HG02798 (cell line): ENCODE measurements around the gene TUBGCP2.
"Not testable (repeated sequence)": the region's sequence is repeated elsewhere in the genome, so short reads cannot be mapped to it uniquely, and the experiment has no call there.

ENCODE experiments used
- ATAC-seq: cut with Tn5 transposase; IDR thresholded peaks from one replicate; pipeline ENCODE4 v1.9.1; 2021; ENCODE audit warnings: mild to moderate bottlenecking; ENCODE audit not compliant: unreplicated experiment, poor library complexity

Gene TUBGCP2

DNA sequence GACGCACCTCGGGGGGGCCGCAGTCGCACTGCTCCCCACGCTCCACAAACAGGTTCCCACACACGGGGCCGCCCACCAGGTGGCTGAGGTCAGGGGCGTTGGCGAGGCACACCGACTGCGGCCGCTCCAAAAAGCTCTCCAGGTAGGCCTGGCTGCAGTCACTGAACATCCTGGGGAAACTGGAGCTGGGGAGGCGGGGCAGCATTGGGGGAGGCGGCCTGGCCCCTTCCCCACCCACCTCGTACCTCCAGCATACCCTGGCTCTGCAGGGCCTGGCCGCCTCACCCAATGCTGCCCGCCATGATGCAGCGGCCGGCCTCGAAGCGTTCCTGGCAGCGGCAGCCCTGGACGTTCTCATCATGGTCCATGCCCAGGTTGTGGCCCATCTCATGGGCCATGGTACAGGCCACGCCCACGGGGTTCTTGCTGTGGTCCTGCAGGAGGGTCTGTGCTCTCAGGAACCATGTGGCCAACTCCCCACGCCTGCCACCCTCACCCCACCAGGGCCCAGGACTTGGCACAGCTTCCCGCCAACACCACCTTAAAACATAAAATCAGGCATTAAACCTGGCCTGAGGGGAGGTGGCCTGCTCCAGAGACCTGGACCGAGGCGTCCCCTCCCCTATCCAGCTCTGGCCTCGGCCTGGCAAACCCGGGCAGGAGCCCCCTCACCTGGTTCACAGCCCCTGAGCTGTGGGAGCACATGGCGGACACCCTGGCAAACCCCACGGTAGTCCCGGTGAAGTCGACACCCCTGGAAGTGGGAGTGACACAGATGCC is 37.0 kb downstream of the TUBGCP2 start:
- ATAC-seq, result no peak

DNA sequence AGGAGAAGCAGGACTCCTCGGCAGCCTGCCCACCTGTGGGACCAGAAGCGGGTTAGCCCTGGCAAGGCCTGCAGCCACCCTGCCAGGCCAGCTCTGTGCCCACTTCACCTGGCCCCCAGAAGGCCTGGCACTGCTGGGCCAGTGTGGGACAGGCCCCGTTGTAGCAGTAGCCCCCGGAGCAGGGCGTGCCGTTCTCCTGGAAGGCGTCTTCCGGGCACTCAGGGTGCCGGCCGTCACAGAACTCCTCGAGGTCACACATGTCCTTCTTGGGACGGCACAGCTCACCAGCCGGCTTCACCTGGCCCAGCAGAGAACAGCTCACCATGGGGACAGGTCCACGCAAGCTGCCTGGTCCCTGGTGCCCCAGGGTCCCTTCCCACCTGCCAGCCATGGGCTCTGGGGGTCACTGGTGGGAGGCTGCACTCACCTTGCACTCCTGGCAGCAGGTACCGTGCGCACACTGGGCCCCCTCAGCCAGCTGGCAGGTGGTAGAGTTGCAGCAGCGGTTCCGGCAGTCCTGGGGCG is 37.8 kb downstream of the TUBGCP2 start:
- ATAC-seq, result no peak

DNA sequence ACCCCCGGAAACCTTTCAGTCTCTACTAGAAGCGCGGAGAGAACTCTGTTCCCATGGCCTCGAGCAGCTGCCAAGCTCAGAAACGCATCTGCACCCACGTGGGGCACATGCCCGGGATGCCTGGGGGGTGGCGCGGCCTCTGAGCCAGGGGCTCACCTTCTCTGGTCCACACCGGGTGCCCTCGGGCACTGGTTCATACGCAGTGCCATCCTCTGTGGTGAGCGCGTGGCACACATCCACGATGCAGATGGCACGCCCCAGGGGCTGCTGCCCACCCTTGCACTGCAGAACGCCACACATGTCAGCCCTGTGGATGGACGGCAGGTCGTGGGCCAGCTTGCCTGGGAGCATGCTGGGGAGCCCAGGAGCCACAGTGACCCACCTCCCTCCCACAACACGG is 38.5 kb downstream of the TUBGCP2 start:
- ATAC-seq, result no peak

DNA sequence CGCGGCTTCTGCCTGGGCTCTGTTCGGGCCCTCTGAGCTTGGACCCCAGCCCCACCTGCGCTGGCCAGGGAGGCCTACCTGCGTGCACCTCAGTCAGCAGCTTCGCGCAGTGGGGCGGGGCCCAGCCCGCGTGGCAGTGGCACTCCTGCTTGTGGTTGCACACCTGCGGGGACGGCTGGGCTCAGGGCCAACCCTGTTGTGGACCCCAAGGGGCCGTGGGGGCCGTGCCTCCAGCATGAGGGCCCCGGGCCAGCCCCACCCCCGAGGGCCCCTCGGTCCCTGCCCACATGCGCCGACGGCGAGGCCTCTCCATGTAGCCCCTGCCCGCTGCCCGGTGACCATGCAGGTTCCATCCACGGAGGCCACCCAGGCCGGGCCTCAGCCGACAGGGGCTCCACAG is 39.3 kb downstream of the TUBGCP2 start:
- ATAC-seq, result no peak

DNA sequence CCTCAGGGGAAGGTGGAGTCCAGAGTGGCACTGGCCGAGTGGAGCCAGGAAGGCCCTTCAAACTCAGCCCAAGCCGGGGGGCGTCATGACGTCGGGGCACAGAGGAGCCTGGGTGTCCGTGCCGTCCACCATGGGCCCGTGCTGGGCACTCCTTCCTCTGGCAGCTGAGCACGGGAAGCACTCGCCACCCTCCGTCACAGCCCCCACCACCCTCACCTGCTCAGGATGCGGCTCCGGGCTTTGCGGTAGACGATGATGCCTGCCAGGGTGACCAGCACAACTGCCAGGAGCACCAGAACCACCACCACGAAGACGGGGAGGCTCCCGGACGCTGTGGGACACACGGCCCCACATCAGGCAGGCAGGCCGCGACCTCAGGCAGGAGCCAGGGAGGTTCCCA is 40.1 kb downstream of the TUBGCP2 start:
- no peak for ATAC-seq

DNA sequence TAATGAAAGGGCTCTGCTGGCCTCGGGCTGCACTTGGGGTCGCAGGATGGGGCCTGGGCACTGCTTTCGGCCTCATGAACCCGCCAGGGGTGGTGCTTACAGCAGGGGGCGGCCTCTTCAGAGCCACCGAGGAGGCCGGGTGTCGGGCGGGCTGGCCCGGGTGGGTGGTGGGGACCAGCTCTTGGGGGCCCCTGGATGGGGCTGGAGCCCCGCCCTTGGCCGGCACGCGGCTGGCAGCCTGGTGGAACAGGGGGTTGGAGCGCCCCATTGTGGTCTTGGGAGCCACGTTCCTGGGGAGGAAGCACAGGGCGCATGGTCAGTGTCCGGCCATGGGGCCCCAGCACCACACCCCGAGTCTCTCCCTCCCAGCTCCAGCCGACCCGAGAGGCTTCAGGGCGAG is 40.8 kb downstream of the TUBGCP2 start:
- no peak for ATAC-seq

DNA sequence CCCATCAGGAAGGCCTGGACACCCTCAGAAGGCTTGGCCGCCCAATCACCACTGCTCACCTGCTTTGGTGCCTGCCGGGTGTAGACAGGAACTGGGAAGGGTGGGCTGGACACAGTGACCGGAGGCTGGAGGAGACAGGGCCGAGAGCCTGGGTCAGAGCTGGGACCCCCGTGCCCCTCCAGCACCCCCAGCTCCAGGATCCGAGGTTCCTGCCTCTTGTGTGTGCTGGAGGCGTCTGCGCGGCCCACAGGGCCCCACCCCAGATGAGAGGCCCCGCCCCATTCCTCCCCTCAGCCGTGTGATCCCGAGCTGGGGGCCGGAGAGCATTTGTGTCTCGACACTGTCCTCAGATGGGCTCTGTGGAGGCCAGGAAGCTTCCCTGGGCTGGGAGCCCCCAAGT is 41.4 kb downstream of the TUBGCP2 start:
- no peak for ATAC-seq

DNA sequence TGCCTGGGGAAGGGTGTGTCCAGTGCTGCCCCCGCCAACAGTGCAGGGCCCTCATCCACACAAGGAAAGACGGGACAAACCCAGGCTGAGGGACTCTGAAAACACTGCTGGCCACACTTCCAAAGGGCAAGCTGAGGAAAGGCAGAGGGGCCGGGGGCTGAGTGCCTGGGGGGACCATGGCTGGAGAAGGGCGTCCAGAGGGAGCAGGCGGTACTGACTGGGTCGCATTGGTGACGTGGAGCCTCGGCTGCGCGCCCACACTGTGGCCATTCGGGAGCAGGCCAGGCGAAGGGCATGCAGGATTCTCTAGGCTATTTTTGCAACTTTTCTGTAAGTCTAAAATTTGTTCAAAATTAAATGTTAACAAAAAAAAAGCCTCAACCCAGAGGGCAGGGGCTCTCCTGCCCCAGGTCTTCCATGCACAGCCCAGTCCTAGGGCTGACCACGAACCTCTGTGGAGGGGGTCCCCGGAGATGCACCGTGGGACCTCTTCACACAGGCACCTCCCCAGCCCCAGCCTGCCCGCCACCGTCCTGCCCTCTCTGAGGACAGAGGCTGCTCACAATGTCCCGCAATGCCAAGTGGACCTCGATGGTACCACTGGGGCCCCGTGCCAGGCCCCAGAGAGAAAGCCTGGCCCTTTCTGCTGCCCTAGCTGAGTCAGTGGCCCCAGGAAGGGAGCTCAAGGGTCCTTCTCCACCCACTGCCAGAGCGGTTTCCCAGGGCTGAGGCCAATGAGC is 42.4 kb downstream of the TUBGCP2 start:
- ATAC-seq, result no peak

DNA sequence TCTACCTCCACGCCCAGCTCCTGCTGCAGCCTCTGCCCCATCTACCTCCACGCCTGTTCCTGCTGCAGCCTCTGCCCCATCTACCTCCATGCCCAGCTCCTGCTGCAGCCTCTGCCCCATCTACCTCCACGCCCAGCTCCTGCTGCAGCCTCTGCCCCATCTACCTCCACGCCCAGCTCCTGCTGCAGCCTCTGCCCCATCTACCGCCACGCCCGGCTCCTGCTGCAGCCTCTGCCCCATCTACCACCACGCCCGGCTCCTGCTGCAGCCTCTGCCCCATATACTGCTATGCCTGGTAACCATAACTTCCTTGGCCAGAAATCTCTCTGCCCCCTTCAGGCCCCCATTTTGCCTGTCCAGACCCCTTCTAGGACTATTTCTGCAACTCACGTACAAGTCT is 43.6 kb downstream of the TUBGCP2 start:
- ATAC-seq, result not testable (repeated sequence)

DNA sequence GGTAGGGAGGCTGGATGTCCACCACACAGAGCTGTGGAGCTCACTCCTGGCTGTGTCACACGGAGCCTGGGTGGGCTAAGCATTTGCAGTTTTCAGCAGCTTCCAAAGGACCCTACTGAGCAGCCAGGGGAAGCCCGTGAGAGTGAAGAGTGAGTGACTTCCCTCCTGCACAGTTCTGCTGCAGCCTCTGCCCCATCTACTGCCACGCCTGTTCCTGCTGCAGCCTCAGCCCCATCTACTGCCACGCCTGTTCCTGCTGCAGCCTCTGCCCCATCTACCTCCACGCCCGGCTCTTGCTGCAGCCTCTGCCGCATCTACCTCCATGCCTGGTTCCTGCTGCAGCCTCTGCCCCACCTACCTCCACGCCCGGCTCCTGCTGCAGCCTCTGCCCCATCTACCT is 44.2 kb downstream of the TUBGCP2 start:
- no peak for ATAC-seq

DNA sequence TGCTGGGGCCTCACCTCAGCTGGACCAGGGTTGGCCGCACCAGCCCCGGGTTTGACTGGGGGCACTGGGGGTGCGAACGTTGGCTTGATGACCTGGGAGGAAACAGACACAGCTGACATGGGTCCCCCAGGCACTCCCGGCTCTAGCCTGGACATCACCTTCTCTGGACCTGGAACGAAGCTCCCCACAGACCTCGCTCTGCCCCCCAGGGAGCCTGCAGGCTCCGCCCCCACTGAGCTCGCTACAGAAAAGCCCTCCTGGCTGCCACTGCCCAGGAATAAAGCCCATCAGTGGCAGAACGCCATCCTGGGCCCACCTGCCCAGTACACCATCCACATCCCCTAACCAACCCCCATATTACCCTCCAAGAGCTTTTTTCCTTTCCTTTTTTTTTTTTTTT is 45.0 kb downstream of the TUBGCP2 start:
- ATAC-seq, result no peak

DNA sequence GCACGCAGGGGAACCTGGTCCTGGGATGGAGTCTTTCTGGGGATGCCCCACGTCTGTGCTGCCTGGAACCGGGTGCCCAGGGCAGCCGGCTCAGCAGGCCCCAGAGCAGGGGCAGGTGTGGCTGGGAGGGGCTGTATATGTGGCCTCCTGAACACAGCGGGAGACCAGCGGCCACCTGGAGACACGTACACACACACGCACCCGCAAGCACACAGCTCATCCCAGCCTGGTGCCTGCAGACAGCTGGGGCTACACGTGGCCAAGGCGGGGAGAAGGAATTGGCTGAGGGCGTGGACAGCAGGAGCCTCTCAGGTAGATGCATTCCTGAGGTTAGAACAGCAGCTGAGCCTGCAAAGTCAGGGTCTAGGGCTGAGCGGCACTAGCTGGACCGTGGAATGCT is 46.0 kb downstream of the TUBGCP2 start:
- ATAC-seq, result no peak

DNA sequence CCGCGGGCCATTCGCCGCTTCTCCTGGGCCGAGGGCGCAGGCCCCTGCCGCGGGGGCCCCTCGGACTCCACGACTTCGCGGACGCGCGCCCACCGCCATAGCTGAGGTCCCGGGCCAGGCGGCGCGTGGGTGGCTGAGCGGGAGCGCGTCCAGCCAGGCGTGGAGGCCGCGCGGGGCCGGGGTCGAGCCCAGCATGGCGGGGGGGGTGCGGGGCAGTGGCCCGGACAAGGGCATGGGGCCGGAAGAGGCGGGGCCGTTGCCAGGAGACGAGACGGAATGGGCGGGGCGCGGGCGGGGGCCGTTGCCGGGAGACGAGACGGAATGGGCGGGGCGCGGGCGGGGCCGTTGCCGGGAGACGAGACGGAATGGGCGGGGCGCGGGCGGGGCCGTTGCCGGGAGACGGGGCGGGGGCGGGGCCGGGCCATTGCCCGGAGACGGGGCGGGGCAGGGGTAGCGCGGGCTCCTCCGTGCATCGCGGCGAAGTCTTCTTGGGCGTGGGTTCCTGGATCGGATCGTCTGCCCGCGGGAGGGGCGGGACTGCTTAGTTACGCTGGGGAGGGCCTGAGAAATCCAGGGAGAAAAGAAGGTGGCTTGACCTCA is 46.8 kb downstream of the TUBGCP2 start:
- ATAC-seq, result peak; percentile 79

DNA sequence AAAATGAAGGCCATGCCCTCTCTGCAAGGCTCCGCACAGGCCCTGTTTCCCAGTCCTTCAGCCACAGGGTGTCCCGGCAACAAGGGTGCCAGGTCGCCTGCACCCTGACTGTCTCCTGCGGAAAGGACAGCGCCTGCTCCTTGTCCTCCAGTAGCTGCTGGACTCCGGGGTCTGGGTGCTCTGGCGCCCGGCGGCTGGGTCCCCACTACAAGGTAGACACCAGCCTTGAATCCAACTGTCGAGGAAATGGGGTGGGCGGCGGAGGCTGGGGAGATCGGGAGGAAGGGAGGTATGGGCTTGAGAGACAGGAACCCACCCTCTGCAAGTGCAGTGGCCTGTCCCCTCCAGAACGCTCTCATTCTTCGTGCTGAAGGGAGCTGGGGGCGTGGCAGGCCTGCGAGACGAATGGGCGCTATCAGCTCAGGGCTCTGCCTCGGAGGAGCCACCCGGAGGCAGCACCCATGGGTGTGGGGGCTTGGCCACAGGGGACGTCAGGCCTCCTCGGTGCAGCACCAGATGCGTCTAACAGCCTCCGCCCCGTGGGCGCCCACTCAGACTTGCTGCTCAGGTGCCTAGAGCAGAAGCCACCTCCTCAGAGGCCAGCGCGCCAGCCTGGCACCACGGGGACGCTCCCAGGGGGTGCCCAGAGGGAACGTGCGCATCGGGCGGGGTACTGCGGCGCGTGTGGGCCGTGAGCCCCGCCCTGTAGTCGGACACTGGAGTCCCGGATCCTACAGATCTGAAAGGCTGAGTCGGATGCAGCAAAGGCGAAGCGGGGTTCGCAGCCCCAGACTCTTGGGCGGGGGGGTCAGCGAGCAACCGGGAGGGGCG is 47.6 kb downstream of the TUBGCP2 start:
- ATAC-seq, result peak; percentile 65

DNA sequence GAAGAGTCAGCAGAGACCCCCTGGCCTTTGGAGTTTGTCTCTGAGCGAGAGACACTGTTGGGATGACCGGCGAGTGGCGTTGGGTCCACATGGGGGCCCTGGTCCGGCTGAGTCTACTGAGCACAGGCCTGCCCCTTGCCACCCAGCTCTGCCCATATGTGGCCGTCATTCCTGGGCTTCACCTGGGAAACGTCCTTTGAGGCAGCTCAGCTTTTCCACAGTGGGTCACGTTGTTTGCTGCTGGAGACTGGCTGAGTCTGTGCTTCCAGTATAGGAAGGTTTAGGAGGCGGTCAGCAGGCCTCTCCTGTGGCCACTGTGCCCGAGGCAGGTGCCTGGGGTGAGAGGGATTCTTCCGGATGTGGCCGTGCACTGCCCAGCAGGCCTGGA is 49.1 kb downstream of the TUBGCP2 start:
- no peak for ATAC-seq

DNA sequence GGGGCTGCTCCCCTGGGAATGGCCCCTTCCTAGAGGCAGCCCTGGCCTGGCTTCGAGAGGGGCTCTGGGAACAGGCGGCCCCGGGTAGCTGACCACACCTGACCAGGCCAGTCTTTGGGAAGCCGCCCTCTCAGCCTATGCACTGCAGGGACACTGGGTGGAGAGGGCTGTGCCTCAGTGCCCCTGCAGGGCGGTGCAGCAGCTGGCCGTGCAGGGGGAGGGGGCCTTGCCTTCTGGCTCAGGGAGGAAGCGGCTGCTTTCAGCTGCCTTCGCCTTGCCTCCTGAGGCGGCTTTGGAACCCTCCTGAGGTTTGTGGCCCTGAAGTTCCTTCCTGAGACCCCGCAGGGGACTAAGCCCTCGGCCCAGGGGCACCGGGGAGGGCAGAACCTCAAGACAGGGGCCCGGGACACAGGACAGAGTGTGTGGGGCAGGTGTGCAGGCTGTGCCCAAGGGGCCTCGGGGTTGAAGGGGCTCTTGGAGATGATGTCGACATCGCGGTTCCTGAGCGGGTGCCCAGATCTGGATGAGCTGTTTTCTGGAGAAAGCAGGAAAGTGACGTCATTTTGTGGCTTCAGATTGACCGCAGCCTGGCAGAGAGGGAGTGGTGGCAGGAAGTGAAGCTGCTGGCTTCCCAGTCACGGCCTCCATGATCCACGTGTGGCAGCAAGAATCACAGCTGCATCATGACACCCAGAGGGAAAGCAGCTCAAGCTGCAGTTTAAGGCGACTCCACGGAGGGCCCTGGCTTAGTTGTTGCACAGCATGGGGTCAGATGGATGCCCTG is 49.7 kb downstream of the TUBGCP2 start:
- no peak for ATAC-seq

DNA sequence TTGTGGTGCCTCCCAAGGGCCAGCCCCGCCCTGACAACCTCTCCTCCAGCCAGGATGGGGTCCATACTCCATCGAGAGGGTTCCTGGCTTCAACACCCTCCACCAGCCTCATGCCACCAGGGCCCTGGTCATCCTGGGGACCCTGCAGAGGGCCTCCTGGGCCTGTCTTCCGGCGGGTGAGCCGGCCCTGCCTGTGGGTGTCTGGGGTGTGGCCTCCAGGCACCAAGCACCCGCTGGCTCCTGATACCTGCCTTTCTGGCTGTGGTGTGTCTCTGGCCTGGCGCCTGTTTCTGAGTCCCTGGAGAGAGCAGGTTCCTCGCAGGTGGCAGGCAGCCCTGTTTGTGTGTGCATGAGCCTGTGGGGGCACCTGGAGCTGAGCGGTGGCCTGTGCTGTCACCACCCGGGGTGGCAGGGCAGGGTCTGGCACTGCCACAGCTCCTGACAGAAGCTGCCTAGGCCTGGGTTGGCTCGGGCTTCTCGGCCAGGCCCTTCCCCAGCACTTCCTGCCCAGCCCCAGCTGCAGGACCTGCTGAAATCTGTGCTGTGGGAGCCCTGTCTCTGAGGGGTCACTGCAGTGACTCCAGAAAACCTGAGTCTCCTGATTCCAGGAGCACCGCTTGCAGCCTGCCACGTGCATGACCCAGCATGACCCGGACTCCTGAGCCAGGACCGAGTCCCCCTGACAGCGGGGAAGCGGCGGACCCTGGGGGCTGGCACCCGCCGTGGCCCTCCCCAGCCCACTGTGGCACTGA is 50.4 kb downstream of the TUBGCP2 start:
- no peak for ATAC-seq

DNA sequence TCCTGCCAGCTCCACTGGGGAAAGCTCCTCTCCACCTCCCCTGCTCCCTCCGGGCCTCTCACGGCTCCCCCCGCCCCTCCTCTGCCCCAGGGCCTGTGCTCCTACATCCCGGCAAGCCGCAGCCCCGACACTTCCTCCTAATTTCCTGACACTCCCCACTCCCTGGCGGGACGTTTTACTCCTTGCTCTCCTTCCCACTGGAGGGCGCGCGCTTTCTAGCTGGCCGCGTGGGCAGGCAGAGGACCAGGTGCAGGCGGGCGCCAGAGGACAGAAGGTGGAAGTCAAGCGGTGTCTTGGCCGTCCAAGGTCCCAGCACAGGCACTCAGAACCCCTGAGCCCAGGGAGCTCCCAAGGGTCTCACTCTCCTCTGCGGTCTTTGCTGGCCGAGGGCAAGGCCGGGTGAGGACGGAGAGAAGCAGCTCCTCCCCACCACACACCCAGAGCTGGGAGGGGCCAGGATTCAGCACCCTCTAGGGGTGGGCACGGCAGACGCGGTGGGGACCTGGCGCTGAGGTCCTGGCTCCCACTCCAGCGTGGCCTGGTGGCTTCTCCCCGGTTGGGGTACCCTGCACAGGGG is 51.1 kb downstream of the TUBGCP2 start:
- ATAC-seq, result no peak

DNA sequence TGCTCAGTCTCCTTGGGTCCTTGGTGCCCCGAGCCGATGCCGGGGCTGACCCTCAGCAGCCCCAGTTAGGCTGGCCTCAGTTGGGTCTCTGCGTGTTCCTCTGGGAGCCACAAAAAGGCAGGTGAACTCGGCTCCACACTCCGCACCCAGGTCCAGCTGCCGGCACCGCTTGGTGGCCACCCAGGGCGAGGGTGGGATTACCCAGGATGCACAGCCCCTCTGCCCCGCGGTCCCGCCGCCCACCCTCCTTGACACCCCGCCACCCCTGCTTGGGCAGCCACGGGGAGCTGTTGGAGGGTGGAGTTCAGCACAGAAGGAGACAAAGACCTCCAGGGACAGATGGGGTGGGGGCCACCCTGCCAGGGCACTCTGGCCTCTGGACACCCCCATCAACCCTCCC is 53.3 kb downstream of the TUBGCP2 start:
- ATAC-seq, result no peak
